GM19043 (cell line): ENCODE results near the gene DOK1.

Experiments used
- ATAC-seq: cut with Tn5 transposase; IDR thresholded peaks from one replicate; pipeline ENCODE4 v1.9.1; 2021; ENCODE audit warnings: low read depth; ENCODE audit not compliant: unreplicated experiment

Gene DOK1

DNA sequence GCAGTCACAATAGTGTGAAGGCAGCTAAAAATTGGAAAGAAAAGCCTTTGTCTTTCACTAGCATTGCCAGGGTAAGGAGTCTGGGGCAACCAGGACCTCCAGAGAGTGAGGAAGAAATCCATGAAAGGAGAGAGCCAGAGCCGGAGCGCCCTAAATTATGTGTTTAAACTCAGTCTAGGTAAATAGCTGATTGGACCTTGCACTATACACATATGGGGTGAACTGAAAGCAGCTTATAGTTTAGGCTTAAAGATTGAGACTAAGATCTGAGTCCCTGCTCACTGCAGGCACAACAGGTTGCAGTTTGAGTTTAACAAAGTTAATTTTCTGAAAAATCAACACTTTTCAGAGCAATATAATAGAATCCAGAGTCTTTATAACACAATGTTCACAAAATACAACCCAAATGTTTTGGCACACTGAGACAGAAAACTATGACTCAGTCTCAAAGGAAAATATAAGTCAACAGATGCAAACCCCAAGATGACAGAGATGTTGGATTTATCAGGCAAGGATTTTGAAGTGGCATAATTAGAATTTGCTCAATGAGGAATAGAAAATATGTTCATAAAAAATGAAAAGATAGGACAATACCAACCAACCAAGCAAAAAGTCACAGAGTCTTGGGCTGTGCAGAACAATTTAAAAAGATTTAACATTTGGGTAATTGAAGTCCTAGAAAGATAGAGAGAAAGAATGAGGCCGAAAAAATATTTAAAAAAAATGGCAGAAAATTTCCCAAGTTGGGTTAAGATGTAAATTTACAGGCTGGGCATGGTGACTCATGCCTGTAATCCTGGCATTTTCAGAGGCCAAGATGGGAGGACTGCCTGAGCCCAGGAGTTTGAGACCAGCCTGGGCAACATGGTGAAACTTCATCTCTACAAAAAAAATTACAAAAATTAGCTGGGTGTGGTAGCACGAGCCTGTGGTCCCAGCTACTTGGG, 39.6 kb downstream of the DOK1 start:
- ATAC-seq, result no peak

DNA sequence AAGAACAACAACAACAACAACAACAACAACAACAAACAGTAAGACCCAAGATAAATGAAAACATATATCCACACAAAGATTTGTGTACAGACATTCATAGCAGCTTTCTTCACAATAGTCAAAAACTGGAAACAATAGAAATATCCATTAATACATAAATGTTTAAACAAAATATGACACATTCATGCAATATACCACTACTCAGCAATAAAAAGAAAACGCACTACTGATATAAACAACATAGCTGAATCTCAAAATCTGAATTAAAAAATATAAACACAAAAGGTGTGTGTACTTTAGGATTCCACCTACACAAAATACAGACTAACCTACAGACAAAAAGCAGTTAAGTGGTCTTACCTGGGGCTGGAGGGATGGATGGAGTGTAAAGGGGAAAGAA, 42.1 kb downstream of the DOK1 start:
- no peak for ATAC-seq

- no peak for ATAC-seq
These were observed 42.9 kb downstream of the DOK1 start for GRCh38 chr2:74597410-74597809.

GRCh38 chr2:74599676-74600075, 45.2 kb downstream of the DOK1 start:
- no peak for ATAC-seq

DNA sequence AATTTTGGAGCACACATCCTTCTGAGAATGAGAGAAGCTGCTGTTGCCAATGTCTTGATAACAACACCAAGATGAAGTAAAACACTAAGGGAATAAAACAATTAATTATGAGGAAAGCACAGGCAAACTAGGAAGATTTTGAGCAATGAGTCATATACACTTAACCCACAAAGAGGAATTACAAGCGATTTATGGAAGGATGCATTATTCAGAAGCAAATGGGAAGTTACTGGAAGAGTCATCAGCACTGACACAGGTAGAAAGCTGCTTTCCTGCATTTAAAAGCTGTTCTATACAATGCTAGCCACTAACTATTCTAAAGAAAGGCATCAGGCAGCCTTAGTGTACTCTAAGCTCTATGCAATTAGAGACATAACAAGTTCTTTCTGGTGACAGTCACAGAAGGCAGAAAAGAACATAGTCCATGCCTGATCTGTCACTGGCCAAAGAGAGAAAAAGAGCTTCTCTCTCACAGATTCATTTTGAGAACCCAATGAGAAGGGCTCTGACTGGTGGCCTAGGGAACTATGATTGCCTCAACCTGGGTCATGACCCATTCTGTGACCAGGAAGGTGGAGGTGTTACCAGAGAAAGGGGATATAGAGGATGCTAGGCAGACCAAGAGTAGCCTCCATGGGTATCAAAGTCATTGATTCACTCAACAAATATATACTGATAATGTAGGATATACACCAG, 48.2 kb downstream of the DOK1 start:
- ATAC-seq, result no peak

DNA sequence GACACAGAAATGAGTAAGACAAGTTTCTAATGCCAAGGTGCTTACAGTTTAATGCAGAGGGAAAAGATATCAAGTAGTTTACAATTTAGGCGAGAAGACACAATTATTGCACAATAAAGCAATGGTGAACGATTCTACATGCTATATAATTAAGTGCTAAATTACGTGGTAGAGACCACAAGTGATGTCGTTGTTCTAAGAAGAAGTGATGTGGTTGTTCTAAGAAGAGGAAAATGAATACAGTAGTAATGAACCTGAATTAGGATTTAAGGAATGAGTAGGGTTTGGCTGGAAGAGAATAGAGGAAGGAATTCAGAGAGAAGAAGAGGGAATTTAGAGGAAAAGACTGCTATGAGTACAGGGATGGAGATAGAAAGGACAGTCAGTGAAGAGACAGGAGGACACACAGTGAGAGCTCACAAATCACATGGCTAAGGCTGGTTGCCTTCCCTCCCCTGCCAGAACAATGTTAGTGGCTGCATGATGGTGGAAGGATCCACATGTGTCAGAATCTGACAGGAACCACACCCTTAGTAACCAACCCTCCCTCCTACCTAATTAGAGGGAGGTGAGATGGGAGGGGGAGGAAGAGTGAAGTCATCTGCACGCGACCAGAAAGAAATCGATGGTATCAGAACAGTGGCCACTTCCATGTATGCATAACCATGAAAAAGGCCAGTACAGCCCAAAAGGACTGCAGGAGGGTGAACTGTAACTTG, 48.9 kb downstream of the DOK1 start:
- ATAC-seq, result no peak

DNA sequence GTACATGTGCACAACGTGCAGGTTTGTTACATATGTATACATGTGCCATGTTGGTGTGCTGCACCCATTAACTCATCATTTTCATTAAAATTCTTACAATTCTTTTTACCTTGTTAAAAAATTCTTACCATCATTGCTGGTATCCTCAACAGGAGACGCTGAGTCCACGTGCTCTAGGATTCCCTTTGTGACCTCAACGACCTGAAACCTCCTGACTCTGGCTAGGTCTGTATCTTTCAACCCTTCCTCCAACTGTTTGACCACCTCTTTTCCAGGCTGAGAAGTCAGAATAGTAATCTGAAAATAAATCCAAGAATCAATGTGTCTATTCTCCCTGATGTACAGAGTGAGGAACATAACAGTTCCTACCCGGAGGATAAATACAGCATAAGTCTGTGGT, 52.4 kb downstream of the DOK1 start:
- ATAC-seq, result no peak
